Measurements from ENCODE around the gene EHMT1.

The EHMT1 gene

DNA sequence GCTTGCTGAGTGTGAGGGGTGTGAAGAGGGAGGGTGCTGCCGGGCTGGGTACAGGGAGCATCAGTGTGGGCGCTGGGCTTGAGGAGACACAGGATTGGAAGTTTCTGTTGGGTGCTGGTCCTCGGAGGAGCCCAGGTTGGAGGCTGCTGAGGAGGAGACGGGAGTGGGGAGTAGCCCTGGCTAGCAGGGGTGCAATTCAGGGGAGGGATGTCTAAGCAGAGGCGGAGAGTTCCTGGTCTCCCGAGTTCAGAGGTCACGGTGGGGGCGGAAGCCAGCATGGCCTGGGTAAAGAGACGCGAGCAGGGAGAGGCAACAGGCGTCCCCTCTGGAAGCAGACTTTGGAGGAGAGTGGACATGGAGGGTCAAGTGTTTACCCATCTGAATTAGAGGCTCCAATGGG, 196.0 kb downstream of the EHMT1 start:
- TF ChIP-seq, protein P1, sequence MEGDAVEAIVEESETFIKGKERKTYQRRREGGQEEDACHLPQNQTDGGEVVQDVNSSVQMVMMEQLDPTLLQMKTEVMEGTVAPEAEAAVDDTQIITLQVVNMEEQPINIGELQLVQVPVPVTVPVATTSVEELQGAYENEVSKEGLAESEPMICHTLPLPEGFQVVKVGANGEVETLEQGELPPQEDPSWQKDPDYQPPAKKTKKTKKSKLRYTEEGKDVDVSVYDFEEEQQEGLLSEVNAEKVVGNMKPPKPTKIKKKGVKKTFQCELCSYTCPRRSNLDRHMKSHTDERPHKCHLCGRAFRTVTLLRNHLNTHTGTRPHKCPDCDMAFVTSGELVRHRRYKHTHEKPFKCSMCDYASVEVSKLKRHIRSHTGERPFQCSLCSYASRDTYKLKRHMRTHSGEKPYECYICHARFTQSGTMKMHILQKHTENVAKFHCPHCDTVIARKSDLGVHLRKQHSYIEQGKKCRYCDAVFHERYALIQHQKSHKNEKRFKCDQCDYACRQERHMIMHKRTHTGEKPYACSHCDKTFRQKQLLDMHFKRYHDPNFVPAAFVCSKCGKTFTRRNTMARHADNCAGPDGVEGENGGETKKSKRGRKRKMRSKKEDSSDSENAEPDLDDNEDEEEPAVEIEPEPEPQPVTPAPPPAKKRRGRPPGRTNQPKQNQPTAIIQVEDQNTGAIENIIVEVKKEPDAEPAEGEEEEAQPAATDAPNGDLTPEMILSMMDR (IDR thresholded peaks at IDR 0.05; ENCODE audit: low read depth, low read length) = no peak
- no peak overlapping the region for H3K4me3 ChIP-seq (ENCODE audit: low read depth, low read length)

DNA sequence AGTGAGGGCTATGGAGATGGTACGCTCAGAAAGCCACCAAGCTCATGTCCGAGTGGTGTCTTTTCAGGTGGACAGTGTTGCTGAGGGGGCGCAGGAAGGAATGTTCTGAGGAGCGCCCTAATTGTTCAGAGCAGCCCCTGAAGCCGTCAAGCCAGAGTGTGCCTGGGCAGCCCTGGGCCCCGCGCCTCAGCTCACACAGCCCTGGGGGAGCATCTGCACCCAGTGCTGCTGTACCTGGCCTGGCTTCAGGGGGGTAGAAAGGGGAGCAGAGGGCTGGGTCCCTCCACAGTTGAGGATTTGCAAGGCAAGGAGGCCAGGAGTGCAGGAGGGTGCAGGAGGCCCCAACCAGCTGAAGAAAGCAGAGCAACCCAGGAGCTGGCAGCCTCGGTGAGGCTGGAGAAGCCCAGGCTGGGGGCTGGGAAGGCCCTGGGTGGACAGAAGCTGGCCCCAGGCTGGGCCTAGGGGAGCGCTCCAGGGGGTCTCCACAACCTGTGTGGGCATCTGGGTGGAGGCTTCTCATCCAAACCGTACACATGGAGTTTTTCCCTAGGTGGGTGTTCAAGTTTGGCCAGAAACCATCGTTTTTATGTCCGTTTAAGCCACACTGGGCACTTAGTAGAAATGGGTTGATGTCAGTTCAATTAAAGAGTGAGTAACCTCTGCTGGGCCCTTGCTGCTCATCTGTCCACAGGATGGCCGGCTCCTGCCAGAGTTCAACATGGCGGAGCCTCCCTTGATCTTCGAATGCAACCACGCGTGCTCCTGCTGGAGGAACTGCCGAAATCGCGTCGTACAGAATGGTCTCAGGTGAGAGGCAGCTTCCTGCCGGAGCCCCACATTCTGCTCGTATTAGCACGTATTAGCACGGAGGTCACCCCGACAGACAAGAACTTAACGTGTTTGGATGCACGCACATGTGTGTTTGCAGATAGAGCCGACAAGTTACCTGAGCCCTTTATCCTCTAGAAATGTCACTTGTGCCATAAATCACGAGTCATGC, 196.8 kb downstream of the EHMT1 start:
- TF ChIP-seq, protein P1 (IDR thresholded peaks at IDR 0.05; ENCODE audit: low read depth, low read length) = no peak
- H3K4me3 ChIP-seq (ENCODE audit: low read depth, low read length) = no peak overlapping the region

DNA sequence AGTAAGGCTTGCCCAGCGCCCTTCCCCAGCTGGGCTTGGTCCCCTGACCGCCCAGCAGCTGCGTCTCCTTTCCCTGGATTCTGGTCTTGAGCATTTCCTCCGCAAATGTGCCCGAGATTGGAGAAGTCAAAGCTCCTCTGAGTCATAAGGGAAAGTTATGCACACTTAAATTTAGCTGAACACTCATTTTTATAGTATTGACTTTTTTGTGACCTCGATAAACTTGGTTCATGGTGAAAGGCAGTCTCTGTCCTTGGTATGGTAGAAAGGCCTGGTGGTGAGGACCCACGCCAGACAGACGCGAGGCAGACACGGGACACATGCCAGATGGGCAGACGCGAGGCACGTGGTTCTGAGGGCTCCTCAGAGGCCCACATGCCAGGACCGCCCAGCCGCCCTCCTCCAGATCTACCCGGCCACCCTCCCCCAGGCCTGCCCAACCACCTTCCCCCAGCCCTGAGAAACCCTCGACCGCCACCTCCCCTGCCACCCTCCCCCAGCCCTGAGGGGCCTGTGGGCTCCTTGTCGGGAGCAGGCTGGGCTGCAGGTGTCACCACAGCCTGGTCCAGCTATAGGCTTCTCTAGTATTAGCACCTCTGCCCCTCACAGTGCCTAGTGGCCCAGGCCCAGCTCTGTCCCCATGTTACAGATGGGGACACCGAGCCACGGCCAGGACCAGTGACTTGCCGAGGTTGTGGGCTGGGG, 197.9 kb downstream of the EHMT1 start:
- TF ChIP-seq, protein P1 (IDR thresholded peaks at IDR 0.05; ENCODE audit: low read depth, low read length) = no peak
- H3K4me3 ChIP-seq (ENCODE audit: low read depth, low read length) = no peak overlapping the region

DNA sequence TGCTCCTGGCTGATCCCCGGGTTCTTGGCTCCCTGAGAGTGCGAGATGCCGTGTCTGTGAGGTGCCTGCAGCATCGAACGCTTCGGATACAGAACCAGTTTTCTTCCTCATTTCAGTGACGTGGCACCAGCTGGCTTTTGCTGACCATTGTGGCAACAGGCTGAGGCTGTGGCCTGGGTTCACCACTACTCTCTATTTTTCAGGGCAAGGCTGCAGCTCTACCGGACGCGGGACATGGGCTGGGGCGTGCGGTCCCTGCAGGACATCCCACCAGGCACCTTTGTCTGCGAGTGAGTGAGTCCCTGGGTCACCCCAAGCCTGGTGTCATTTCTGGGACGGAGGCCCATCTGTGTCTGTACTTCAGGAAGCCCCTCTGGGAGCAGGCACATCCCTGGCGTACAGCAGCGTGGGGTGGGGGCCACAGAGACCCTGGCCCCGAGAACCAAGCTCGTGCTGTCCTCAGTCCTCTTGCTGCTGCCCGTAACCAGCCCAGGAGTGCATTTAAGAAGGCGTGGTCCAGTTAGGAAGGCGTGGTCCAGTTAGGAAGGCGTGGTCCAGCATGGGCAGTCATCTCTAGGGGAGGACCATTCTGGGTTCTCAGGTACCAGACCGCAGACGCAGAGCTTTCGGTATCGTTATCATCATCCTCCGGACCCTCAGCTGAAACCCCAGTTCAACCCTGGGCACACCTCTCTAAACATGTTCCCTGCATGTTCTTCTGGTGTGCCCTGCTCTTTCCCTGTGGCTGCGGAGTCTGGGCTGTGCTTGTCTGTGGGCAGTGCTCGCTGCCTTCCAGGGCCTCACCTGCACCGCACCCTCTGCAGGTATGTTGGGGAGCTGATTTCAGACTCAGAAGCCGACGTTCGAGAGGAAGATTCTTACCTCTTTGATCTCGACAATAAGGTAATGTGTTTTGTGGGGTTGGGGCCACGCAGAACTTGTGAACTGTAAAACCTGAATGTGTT, 198.7 kb downstream of the EHMT1 start:
- TF ChIP-seq, protein P1 (IDR thresholded peaks at IDR 0.05; ENCODE audit: low read depth, low read length) = no peak

DNA sequence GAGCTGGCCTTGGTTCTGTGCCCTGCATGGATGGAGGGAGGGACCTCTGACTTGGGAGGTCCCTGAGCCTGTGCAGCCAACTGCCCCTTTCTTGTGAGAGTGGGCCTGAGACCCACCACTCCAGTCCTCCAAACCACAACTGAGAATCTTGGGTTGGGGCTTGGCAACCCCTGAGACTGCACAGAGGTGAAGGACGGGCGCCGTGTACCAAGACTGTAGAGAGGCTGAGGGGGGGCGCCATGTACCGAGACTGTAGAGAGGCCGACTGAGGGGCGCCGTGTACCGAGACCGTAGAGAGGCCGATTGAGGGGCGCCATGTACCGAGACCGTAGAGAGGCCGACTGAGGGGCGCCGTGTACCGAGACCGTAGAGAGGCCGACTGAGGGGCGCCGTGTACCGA, 199.5 kb downstream of the EHMT1 start:
- TF ChIP-seq, protein P1 (IDR thresholded peaks at IDR 0.05; ENCODE audit: low read depth, low read length) = no peak
- H3K4me3 ChIP-seq (ENCODE audit: low read depth, low read length) = no peak overlapping the region

More for the DNA sequence above, 198.7 kb downstream of the EHMT1 start:
- no peak overlapping the region for H3K4me3 ChIP-seq (ENCODE audit: low read depth, low read length)

DNA sequence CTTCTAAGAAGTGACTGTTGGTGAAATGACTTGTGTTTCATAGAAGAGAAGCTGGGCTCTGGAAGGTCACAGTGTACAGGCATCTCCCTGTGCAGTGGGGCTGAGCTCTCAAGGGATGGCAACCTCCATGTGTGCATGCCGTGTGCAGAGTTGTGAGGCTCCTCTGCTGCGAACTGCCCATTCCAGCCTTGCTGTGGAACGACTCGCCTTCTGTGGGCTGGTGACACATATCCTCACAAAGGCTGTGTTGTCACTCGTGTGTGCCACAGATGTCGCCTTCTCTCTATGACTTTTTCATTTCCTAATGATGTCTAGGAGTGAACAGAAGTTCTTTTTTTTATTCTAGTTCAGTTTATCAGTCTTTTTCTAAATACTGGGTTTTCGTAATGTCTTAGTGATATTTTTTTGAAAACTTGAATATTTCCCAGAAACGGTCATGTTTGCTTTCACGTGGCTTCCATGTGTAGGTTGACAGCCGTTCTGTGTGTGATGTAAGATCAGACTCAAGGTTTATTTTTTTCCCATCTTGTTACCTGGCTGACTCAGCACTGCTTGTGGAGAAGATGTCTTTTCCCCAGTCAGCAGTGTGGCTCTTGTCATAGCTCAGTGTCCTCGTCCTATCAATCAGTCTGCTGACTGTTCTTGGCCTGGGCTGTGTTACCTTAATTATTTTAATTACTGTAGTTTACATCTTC, 201.5 kb downstream of the EHMT1 start:
- TF ChIP-seq, protein P1 (IDR thresholded peaks at IDR 0.05; ENCODE audit: low read depth, low read length) = no peak
- H3K4me3 ChIP-seq (ENCODE audit: low read depth, low read length) = no peak overlapping the region
